Mucosa of descending colon (tissue), 3 donors: ENCODE results near the gene ACTL9. TPM values are rescaled to one million over a fixed set of nuclear protein-coding genes. Genes with fewer than 3 reads are reported as not detected.
"Not testable (repeated sequence)": the region's sequence is repeated elsewhere in the genome, so short reads cannot be mapped to it uniquely, and the experiment has no call there.

Source experiments
- ATAC-seq: fragments of 200-7000 bp; cut with Tn5 transposase; one replicate; pipeline ENCODE4 v1.9.1; 2020; ENCODE audit warnings: mild to moderate bottlenecking, moderate library complexity
- DNase-seq, 3 donors: peaks; one replicate each; pipeline ENCODE4 v3.0.0-alpha.2; 2020
- H3K36me3 ChIP-seq: fragments of 200-600 bp; one replicate; pipeline ENCODE4 v1.8.0; 2021; ENCODE audit warnings: low read depth, mild to moderate bottlenecking
- H3K4me1 ChIP-seq: fragments of 200-600 bp; one replicate; pipeline ENCODE4 v1.8.0; 2021; ENCODE audit warnings: low read depth, mild to moderate bottlenecking
- H3K4me3 ChIP-seq: fragments of 200-600 bp; one replicate; pipeline ENCODE4 v1.8.0; 2021; ENCODE audit warnings: mild to moderate bottlenecking
- H3K9me3 ChIP-seq: fragments of 200-600 bp; one replicate; pipeline ENCODE4 v1.8.0; 2021; ENCODE audit warnings: mild to moderate bottlenecking
- CTCF ChIP-seq: fragments of 200-600 bp; IDR thresholded peaks from one replicate; pipeline ENCODE4 v1.8.0; 2022; ENCODE audit warnings: antibody characterized with exemption, mild to moderate bottlenecking
- intact Hi-C, 2 donors: fragments of 100-400 bp; cut with DNase I in 1 of 2; cut with micrococcal nuclease in 1 of 2; formaldehyde crosslinking; loops; one replicate each; pipeline versions ENCODE4 v1.11.0 to v1.11.1; 2022; cut with DNase I, micrococcal nuclease
- long read RNA-seq, 2 donors: library from polyadenylated mRNA; unstranded; transcript quantifications; one replicate each; pipeline ENCODE4 v2.0.0, GENCODE V29; 2019 to 2021
- total RNA-seq, 3 donors: library from RNA; stranded (reverse); fragmentation: NEBNext Ultra II Directional in 2 of 3; extraction: Animal tissue kit (Norgen Biotek cat#: 25700) in 2 of 3; gene quantifications; one replicate each; pipeline versions ENCODE4 v1.2.1 to v1.2.4, GENCODE V29; 2021 to 2023
- donor health status: DM: no; HTN: no; CAD: no; lungs with moderate emphysema.
- donor health status: DM: no; HTN: no; CAD: no.
- donor health status: DM: no; HTN: yes; CAD: no.

ACTL9 gene
- total RNA-seq: not detected
- long read RNA-seq, donor 1: 0 reads
- long read RNA-seq, donor 2: 0 reads

DNA sequence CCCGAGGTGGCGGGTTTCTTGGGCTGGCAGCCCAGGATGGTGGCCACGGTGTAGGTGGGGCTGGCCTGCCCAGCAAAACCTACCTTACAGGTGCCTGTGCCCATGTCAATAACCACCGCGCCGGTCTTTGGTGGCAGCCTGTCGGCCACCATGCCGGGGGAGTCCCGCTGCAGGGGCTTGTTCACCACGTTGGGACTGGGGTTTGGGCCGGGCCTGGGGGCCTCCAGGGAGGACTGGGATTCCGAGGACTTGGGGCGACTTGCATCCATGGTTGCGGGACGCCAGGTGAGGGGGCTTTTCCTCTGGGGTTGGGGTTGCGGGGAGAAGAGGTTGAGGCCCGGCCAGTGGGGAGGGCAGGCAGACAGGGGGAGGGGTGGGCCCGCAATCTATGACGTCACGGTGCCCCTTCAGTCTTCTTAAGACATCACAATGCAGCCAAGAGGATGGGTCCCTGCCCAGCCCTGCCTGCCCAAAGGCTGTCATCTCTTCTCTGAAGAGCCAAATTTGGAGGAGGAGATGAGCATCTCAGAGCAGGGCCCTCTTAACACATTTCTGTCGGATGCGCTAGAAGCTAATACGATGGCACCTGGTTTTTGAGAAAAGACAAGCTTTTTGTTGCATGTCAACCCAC lies at the start of gene ACTL9:
TSS of gene ACTL9 (minus strand) at position 363 of the 631 bp plus-strand sequence. CDS start at position 269, 94 bp downstream.
- Histone ChIP-seq H3K4me3 (no peak within 1 kb of the TSS), H3K9me3 (no peaks in the 10 kb centered on the region), H3K4me1 (no peaks in the 10 kb centered on the region), H3K36me3 (no peaks in the 10 kb centered on the region)
- ATAC-seq (no peak), DNase-seq (peak in 1 of 3 donors; percentile 47)
- intact Hi-C loops: no loop called here
- TF ChIP-seq CTCF: no peak

DNA sequence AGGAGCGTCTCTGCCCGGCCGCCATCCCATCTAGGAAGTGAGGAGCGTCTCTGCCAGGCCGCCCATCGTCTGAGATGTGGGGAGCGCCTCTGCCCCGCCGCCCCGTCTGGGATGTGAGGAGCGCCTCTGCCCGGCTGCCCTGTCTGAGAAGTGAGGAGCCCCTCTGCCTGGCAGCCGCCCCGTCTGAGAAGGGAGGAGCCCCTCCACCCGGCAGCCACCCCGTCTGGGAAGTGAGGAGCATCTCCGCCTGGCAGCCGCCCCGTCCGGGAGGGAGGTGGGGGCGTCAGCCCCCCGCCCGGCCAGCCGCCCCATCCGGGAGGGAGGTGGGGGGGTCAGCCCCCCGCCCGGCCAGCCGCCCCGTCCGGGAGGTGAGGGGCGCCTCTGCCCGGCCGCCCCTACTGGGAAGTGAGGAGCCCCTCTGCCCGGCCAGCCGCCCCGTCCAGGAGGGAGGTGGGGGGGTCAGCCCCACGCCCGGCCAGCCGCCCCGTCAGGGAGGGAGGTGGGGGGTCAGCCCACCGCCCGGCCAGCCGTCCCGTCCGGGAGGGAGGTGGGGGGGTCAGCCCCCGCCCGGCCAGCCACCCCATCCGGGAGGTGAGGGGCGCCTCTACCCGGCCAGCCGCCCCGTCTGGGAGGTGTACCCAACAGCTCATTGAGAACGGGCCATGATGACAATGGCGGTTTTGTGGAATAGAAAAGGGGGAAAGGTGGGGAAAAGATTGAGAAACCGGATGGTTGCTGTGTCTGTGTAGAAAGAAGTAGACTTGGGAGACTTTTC lies 40.9 kb upstream of the ACTL9 start:
- DNase-seq, H3K36me3 ChIP-seq, H3K9me3 ChIP-seq, H3K4me3 ChIP-seq, H3K4me1 ChIP-seq, intact Hi-C loops, ATAC-seq: not testable (repeated sequence)

DNA sequence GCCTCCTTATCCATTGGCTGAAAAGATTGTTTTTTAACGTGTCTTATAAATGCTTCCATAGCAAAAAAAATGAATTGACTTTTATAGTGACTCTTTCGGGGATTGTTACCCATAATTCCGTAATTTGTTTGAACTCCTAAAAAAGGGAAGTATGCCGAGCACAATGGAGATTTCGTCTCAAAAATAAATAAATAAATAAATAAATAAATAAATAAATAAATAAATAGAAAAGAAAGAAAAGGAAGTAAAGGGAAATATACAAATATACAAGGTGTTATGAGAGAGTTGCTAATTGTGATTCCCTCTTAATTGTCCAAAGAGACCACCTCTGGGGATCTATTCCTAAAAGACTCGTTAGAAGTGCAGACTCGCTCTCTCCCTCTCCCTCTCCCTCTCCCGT lies 39.8 kb upstream of the ACTL9 start:
- intact Hi-C loops: no loop called here
- no peaks in the 10 kb centered on the region for H3K4me1 ChIP-seq
- ATAC-seq (no peak), DNase-seq (no peak)
- no peak overlapping the region for H3K4me3 ChIP-seq
- no peaks in the 10 kb centered on the region for H3K36me3 ChIP-seq
- TF ChIP-seq CTCF: no peak
- peaks cover 2% of the 10 kb centered on the region for H3K9me3 ChIP-seq

DNA sequence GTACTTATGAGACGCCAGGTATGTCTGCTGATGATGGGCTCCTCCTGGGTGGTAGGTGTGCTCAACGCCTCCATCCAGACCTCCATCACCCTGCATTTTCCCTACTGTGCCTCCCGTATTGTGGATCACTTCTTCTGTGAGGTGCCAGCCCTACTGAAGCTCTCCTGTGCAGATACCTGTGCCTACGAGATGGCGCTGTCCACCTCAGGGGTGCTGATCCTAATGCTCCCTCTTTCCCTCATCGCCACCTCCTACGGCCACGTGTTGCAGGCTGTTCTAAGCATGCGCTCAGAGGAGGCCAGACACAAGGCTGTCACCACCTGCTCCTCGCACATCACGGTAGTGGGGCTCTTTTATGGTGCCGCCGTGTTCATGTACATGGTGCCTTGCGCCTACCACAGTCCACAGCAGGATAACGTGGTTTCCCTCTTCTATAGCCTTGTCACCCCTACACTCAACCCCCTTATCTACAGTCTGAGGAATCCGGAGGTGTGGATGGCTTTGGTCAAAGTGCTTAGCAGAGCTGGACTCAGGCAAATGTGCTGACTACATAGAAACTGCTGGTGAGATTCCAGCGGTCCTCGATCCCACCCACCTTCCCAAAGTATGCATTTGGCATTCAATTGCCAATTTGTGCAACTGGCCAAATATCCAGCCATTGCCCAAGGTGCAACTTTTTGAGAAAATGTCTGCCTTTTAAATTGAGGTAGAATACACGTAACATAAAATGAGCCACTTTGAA lies 33.0 kb upstream of the ACTL9 start:
- H3K4me1 ChIP-seq: no peaks in the 10 kb centered on the region
- intact Hi-C loops: no loop called here
- ATAC-seq: no peak
- no peaks in the 10 kb centered on the region for H3K9me3 ChIP-seq
- no peaks in the 10 kb centered on the region for H3K36me3 ChIP-seq
- no peak overlapping the region for H3K4me3 ChIP-seq
- no peak for DNase-seq
- TF ChIP-seq CTCF: no peak

DNA sequence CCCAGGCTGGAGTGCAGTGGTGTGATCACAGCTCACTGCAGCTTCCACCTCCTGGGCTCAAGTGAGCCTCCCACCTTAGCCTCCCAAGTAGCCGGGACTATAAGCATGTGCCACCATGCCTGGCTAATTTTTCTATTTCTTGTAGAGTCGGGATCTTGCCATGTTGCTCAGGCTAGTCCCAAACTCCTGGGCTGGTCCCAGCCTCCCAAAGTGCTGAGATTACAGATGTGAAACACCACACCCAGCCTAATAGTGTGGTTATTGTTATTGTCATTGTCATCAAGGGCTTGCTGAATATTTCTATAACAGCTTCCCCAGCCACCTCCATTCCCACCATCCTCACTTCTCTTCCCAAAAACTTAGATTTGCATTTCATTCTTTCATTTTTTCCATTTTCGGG lies 25.7 kb upstream of the ACTL9 start:
- TF ChIP-seq CTCF: no peak
- no peak for ATAC-seq
- DNase-seq: no peak
- intact Hi-C loops: no loop called here
- Histone ChIP-seq H3K36me3 (no peaks in the 10 kb centered on the region), H3K4me3 (no peak overlapping the region), H3K9me3 (no peaks in the 10 kb centered on the region), H3K4me1 (no peaks in the 10 kb centered on the region)

- Histone ChIP-seq H3K4me3 (no peak overlapping the region), H3K36me3 (no peaks in the 10 kb centered on the region), H3K9me3 (no peaks in the 10 kb centered on the region), H3K4me1 (no peaks in the 10 kb centered on the region)
- TF ChIP-seq CTCF: no peak
- no peak for DNase-seq
- ATAC-seq: no peak
- intact Hi-C loops: no loop called here
Observed at GRCh38 chr19:8722032-8722431, 23.4 kb upstream of the ACTL9 start.
